ENCODE data around the gene RAF1. TPM values are rescaled to one million over a fixed set of nuclear protein-coding genes. Genes with fewer than 3 reads are reported as not detected.
A peak's percentile ranks its signal among the peaks of the same experiment; 100 is the strongest.

RAF1 gene
- total and polyA plus RNA-seq, 4 donors, result 41.4 to 182 (median 80.5) TPM

DNA sequence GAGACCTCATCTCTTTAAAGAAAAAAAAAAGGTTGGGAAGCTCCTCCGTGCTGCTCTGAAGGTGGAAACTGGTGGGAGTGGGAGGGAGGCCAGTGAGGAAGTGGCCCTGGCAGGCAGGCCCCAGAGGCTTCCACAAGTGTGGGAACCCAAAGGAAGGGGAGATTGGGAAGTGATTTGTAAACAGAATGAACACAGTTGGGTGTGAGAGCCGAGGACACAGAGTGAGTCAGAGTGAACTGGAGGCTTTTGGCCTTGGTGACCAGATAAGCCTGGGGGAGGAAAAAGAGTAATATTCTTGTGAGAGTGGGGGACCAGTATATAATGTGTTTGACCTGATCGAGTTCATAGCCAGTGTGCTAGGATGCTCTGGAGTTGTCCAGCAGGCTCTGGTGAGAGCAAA lies 84.0 kb downstream of the RAF1 start:
- Histone ChIP-seq H3K36me3 (ENCODE audit: control insufficient read depth in 4 of 4, insufficient read depth in 4 of 4, low read length in 4 of 4) (peaks cover 33 to 62% (median 50%) of the 10 kb centered on the region in 4 donors), H3K9ac (ENCODE audit: insufficient read depth in 1 of 2, low read length in 2 of 2) (no peak overlapping the region), H3K27me3 (ENCODE audit: control insufficient read depth in 3 of 3, insufficient read depth in 3 of 3, low read length in 2 of 3) (no peaks in the 10 kb centered on the region), H3K4me1 (ENCODE audit: control insufficient read depth in 5 of 5, insufficient read depth in 5 of 5, low read length in 5 of 5) (peaks cover 0 to 4% (median under 1%) of the 10 kb centered on the region in 5 donors), H3K4me3 (no peak overlapping the region), H3K27ac (ENCODE audit: low read depth in 1 of 2, low read length in 1 of 2) (peak overlapping the region in 1 of 2 donors; percentile 32), H3K9me3 (ENCODE audit: control insufficient read depth in 4 of 4, insufficient read depth in 3 of 4, low read length in 3 of 4) (no peaks in the 10 kb centered on the region)
- TF ChIP-seq CTCF (IDR thresholded peaks at IDR 0.05; ENCODE audit: control extremely low read depth, extremely low read depth), result no peak
- WGBS, 2 donors, result 29 to 44% methylated on average over 3 of the region's 3 CpGs
- no peak for DNase-seq
- no peak for ATAC-seq (ENCODE audit: insufficient read depth, low FRiP score)

DNA sequence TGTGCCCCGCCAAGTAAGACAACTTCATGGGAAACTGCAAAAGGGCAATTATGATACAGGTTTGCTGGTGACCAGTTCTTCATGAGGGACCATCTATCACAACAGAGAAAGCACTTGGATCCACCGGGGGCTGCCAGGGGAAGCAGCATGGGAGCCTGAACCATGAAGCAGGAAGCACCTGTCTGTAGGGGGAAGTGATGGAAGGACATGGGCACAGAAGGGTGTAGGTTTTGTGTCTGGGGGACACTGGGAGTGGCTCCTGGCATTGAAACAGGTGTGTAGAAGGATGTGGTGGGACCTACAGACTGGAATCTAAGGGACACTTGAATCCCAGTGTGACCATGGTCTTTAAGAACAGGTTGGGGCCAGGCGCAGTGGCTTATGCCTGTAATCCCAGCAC lies 84.5 kb downstream of the RAF1 start:
- Histone ChIP-seq H3K27me3 (ENCODE audit: control insufficient read depth in 3 of 3, insufficient read depth in 3 of 3, low read length in 2 of 3) (no peaks in the 10 kb centered on the region), H3K9me3 (ENCODE audit: control insufficient read depth in 4 of 4, insufficient read depth in 3 of 4, low read length in 3 of 4) (no peaks in the 10 kb centered on the region), H3K9ac (ENCODE audit: insufficient read depth in 1 of 2, low read length in 2 of 2) (no peak overlapping the region), H3K4me3 (no peak overlapping the region), H3K4me1 (ENCODE audit: control insufficient read depth in 5 of 5, insufficient read depth in 5 of 5, low read length in 5 of 5) (peaks cover 0 to 8% (median 4%) of the 10 kb centered on the region in 5 donors), H3K36me3 (ENCODE audit: control insufficient read depth in 4 of 4, insufficient read depth in 4 of 4, low read length in 4 of 4) (peaks cover 30 to 62% (median 50%) of the 10 kb centered on the region in 4 donors), H3K27ac (ENCODE audit: low read depth in 1 of 2, low read length in 1 of 2) (peak overlapping the region in 1 of 2 donors; percentile 32)
- 67 to 80% methylated on average over 3 of the region's 3 CpGs for WGBS, 2 donors
- ATAC-seq (ENCODE audit: insufficient read depth, low FRiP score) (no peak), DNase-seq (no peak)
- TF ChIP-seq CTCF (IDR thresholded peaks at IDR 0.05; ENCODE audit: control extremely low read depth, extremely low read depth), result no peak

DNA sequence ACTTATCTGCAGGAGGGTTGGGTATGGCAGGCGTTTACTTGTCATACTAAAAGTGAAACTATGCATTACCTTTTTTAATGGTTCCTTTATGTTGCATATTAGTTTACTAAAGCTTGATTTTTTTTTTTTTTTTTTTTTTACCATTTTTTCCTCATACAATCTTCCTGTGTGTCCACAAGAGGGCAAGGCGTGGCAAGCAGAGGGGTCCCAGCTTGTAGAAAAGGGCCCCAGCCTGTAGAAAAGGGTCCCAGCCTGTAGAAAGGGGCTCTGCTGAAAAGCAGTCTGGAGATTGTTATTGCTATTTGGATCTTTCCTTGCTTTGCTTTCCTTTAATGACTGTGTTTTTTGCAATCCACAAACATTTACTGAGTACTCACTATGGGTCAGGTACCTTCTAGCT lies 85.2 kb downstream of the RAF1 start:
- ATAC-seq (ENCODE audit: insufficient read depth, low FRiP score) (no peak), DNase-seq (no peak)
- Histone ChIP-seq H3K9ac (ENCODE audit: insufficient read depth in 1 of 2, low read length in 2 of 2) (no peak overlapping the region), H3K27ac (ENCODE audit: low read depth in 1 of 2, low read length in 1 of 2) (no peak overlapping the region), H3K27me3 (ENCODE audit: control insufficient read depth in 3 of 3, insufficient read depth in 3 of 3, low read length in 2 of 3) (no peaks in the 10 kb centered on the region), H3K36me3 (ENCODE audit: control insufficient read depth in 4 of 4, insufficient read depth in 4 of 4, low read length in 4 of 4) (peaks cover 23 to 62% (median 49%) of the 10 kb centered on the region in 4 donors), H3K4me1 (ENCODE audit: control insufficient read depth in 5 of 5, insufficient read depth in 5 of 5, low read length in 5 of 5) (peaks cover 0 to 15% (median 4%) of the 10 kb centered on the region in 5 donors), H3K4me3 (no peak overlapping the region), H3K9me3 (ENCODE audit: control insufficient read depth in 4 of 4, insufficient read depth in 3 of 4, low read length in 3 of 4) (no peaks in the 10 kb centered on the region)
- TF ChIP-seq CTCF (IDR thresholded peaks at IDR 0.05; ENCODE audit: control extremely low read depth, extremely low read depth), result no peak
- WGBS, 2 donors, result 91 to 92% methylated on average over 2 of the region's 2 CpGs

- WGBS, 2 donors, result 95 to 98% methylated on average over 5 of the region's 5 CpGs
- no peak for TF ChIP-seq CTCF (IDR thresholded peaks at IDR 0.05; ENCODE audit: control extremely low read depth, extremely low read depth)
- DNase-seq (no peak), ATAC-seq (ENCODE audit: insufficient read depth, low FRiP score) (no peak)
- Histone ChIP-seq H3K9ac (ENCODE audit: insufficient read depth in 1 of 2, low read length in 2 of 2) (no peak overlapping the region), H3K36me3 (ENCODE audit: control insufficient read depth in 4 of 4, insufficient read depth in 4 of 4, low read length in 4 of 4) (peaks cover 25 to 62% (median 46%) of the 10 kb centered on the region in 4 donors), H3K27me3 (ENCODE audit: control insufficient read depth in 3 of 3, insufficient read depth in 3 of 3, low read length in 2 of 3) (no peaks in the 10 kb centered on the region), H3K4me1 (ENCODE audit: control insufficient read depth in 5 of 5, insufficient read depth in 5 of 5, low read length in 5 of 5) (peaks cover 0 to 15% (median 4%) of the 10 kb centered on the region in 5 donors), H3K27ac (ENCODE audit: low read depth in 1 of 2, low read length in 1 of 2) (no peak overlapping the region), H3K9me3 (ENCODE audit: control insufficient read depth in 4 of 4, insufficient read depth in 3 of 4, low read length in 3 of 4) (no peaks in the 10 kb centered on the region), H3K4me3 (no peak overlapping the region)
These were observed 86.5 kb downstream of the RAF1 start for GRCh38 chr3:12577379-12577778.
